NCI-H526 treated with DMSO at 0.1 percent for 48 hours (cell line): ENCODE data around the gene EFNA2.
"Not testable (repeated sequence)": the region's sequence is repeated elsewhere in the genome, so short reads cannot be mapped to it uniquely, and the experiment has no call there.

Source experiments
- DNase-seq: peaks from one replicate; lab custom pipeline; 2025; lab: John Stamatoyannopoulos, UW

The EFNA2 gene

GRCh38 chr19:1298235-1298634 lies 12.6 kb downstream of the EFNA2 start:
- DNase-seq, result no peak

GRCh38 chr19:1299801-1300200 lies 14.1 kb downstream of the EFNA2 start:
- DNase-seq, result no peak

- DNase-seq, result no peak
These were observed 15.2 kb downstream of the EFNA2 start for GRCh38 chr19:1300744-1301490.

GRCh38 chr19:1302533-1303239 lies 17.0 kb downstream of the EFNA2 start:
- no peak for DNase-seq

GRCh38 chr19:1304197-1304924 lies 18.7 kb downstream of the EFNA2 start:
- DNase-seq, result no peak

GRCh38 chr19:1305354-1305753 lies 19.7 kb downstream of the EFNA2 start:
- DNase-seq, result not testable (repeated sequence)

GRCh38 chr19:1307320-1307719 lies 21.6 kb downstream of the EFNA2 start:
- no peak for DNase-seq

GRCh38 chr19:1307755-1308303 lies 22.2 kb downstream of the EFNA2 start:
- DNase-seq, result no peak

- no peak for DNase-seq
These were observed 23.0 kb downstream of the EFNA2 start for GRCh38 chr19:1308718-1309117.

- DNase-seq, result no peak
These were observed 24.5 kb downstream of the EFNA2 start for GRCh38 chr19:1309977-1310852.

- DNase-seq, result no peak
These were observed 25.1 kb downstream of the EFNA2 start for GRCh38 chr19:1310853-1311180.

GRCh38 chr19:1311543-1312091 lies 25.9 kb downstream of the EFNA2 start:
- no peak for DNase-seq

- DNase-seq, result no peak
These were observed 27.4 kb downstream of the EFNA2 start for GRCh38 chr19:1312767-1313694.

- no peak for DNase-seq
These were observed 28.3 kb downstream of the EFNA2 start for GRCh38 chr19:1313695-1314613.

GRCh38 chr19:1315470-1316166 lies 29.9 kb downstream of the EFNA2 start:
- DNase-seq, result no peak

- DNase-seq, result no peak
These were observed 30.8 kb downstream of the EFNA2 start for GRCh38 chr19:1316466-1316865.

GRCh38 chr19:1317274-1318003 lies 31.8 kb downstream of the EFNA2 start:
- no peak for DNase-seq
